MM.1S (cell line): ENCODE data around the gene P3H1.
"Not testable (repeated sequence)": the region's sequence is repeated elsewhere in the genome, so short reads cannot be mapped to it uniquely, and the experiment has no call there.

Source experiments
- DNase-seq: peaks from one replicate; pipeline ENCODE4 v3.0.0-alpha.2; 2015
- H2AFZ ChIP-seq: fragments of 300-600 bp; sonication (generic); 2 replicates; pipeline ENCODE4 v1.6.0; 2016; ENCODE audit warnings: antibody characterized with exemption, low read length
- H3F3A ChIP-seq: fragments of 300-600 bp; sonication (generic); 2 replicates; pipeline ENCODE4 v1.6.1; 2016; ENCODE audit warnings: mild to moderate bottlenecking, antibody characterized with exemption, low read length, moderate library complexity, mixed read lengths; ENCODE audit not compliant: insufficient read depth
- H3K27ac ChIP-seq: fragments of 300-600 bp; sonication (generic); 2 replicates; pipeline ENCODE4 v1.5.1; 2016; ENCODE audit warnings: mild to moderate bottlenecking, low read length
- H3K27me3 ChIP-seq: fragments of 300-600 bp; sonication (generic); replicated peaks from 2 replicates; pipeline ENCODE4 v1.6.0; 2016; ENCODE audit warnings: low read length; ENCODE audit not compliant: insufficient read depth
- H3K36me3 ChIP-seq: fragments of 300-600 bp; sonication (generic); replicated peaks from 2 replicates; pipeline ENCODE4 v1.6.1; 2016; ENCODE audit warnings: mild to moderate bottlenecking, low read length, mixed read lengths; ENCODE audit not compliant: insufficient read depth
- H3K4me1 ChIP-seq: fragments of 300-600 bp; sonication (generic); 2 replicates; pipeline ENCODE4 v1.6.1; 2016; ENCODE audit warnings: low read length, mixed read lengths
- H3K4me2 ChIP-seq: fragments of 300-600 bp; sonication (generic); 2 replicates; pipeline ENCODE4 v1.6.0; 2016; ENCODE audit warnings: low read depth, low read length
- H3K4me3 ChIP-seq: fragments of 300-600 bp; sonication (generic); 2 replicates; pipeline ENCODE4 v1.5.1; 2016; ENCODE audit warnings: low read length, mixed read lengths
- H3K79me2 ChIP-seq: fragments of 300-600 bp; sonication (generic); 2 replicates; pipeline ENCODE4 v1.6.1; 2016; ENCODE audit warnings: mixed run types, low read length, mixed read lengths
- H3K9ac ChIP-seq: fragments of 300-600 bp; sonication (generic); 2 replicates; pipeline ENCODE4 v1.6.1; 2016; ENCODE audit warnings: low read length, mixed read lengths
- H3K9me2 ChIP-seq: fragments of 300-600 bp; sonication (generic); replicated peaks from 2 replicates; pipeline ENCODE4 v1.6.1; 2016; ENCODE audit warnings: mild to moderate bottlenecking, low read length, mixed read lengths; ENCODE audit not compliant: insufficient read depth
- H3K9me3 ChIP-seq: fragments of 300-600 bp; sonication (generic); replicated peaks from 2 replicates; pipeline ENCODE4 v1.6.1; 2016; ENCODE audit warnings: mild to moderate bottlenecking, low read length, mixed read lengths; ENCODE audit not compliant: insufficient read depth
- H4K20me1 ChIP-seq: fragments of 300-600 bp; sonication (generic); 2 replicates; pipeline ENCODE4 v1.6.1; 2016; ENCODE audit warnings: mild to moderate bottlenecking, low read length, moderate library complexity, mixed read lengths; ENCODE audit not compliant: insufficient read depth
- CTCF ChIP-seq: fragments of 300-600 bp; sonication (generic); IDR thresholded peaks from 2 replicates; pipeline ENCODE4 v1.5.1; 2016; ENCODE audit warnings: antibody characterized with exemption, low read length, mixed read lengths
- EZH2 ChIP-seq: fragments of 300-600 bp; sonication (generic); optimal IDR thresholded peaks from 2 replicates; pipeline ENCODE3; 2017; ENCODE audit warnings: low read depth, mild to moderate bottlenecking, antibody characterized with exemption, low read length, mixed read lengths
- EZH2phosphoT487 ChIP-seq: fragments of 300-600 bp; sonication (generic); IDR thresholded peaks from 2 replicates; pipeline ENCODE4 v1.6.1; 2018; ENCODE audit warnings: antibody characterized with exemption, low read length

P3H1 gene

GRCh38 chr1:42732126-42732680, 34.6 kb downstream of the P3H1 start:
- H3K27me3 ChIP-seq, result no peaks in the 10 kb centered on the region
- no peaks in the 10 kb centered on the region for H3K9me3 ChIP-seq
- no peaks in the 10 kb centered on the region for H3K79me2 ChIP-seq
- H2AFZ ChIP-seq, result no peak overlapping the region
- no peaks in the 10 kb centered on the region for H3K4me1 ChIP-seq
- no peaks in the 10 kb centered on the region for H4K20me1 ChIP-seq
- H3K9ac ChIP-seq, result no peak overlapping the region
- H3K36me3 ChIP-seq, result no peaks in the 10 kb centered on the region
- H3K9me2 ChIP-seq, result no peaks in the 10 kb centered on the region
- H3K4me2 ChIP-seq, result no peak overlapping the region
- DNase-seq, result no peak
- no peak overlapping the region for H3K27ac ChIP-seq
- no peaks in the 10 kb centered on the region for H3F3A ChIP-seq
- TF ChIP-seq EZH2phosphoT487, result no peak
- no peak for TF ChIP-seq CTCF
- TF ChIP-seq EZH2, result no peak
- no peak overlapping the region for H3K4me3 ChIP-seq

DNA sequence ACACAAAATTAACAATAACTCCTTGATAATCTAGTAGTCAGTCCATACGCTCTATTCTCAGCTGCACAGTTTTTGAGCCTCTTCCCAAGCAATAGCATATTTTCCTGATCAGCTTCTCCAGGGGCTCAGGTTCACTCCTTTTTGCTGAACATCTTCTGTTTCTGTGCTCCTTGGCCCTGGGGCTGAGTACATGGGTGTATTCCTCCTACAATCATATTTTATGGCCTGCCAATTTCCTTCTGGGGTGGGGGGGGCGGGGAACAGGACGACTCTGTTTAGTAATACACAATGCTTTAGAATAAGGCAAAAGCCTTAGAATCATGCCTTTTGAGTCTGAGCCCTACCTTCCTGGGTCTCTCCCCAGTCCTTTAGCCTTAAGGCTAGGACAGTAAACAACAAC, 35.2 kb downstream of the P3H1 start:
- no peak overlapping the region for H2AFZ ChIP-seq
- no peaks in the 10 kb centered on the region for H4K20me1 ChIP-seq
- H3K36me3 ChIP-seq, result no peaks in the 10 kb centered on the region
- no peaks in the 10 kb centered on the region for H3K79me2 ChIP-seq
- H3K27ac ChIP-seq, result no peak overlapping the region
- H3K27me3 ChIP-seq, result no peaks in the 10 kb centered on the region
- H3K9ac ChIP-seq, result no peak overlapping the region
- H3K4me3 ChIP-seq, result no peak overlapping the region
- no peaks in the 10 kb centered on the region for H3K9me2 ChIP-seq
- TF ChIP-seq CTCF, result no peak
- no peak for TF ChIP-seq EZH2phosphoT487
- H3K4me1 ChIP-seq, result no peaks in the 10 kb centered on the region
- no peak for DNase-seq
- H3F3A ChIP-seq, result no peaks in the 10 kb centered on the region
- no peak overlapping the region for H3K4me2 ChIP-seq
- H3K9me3 ChIP-seq, result no peaks in the 10 kb centered on the region

- H3K4me1 ChIP-seq, result no peaks in the 10 kb centered on the region
- H3K27ac ChIP-seq, result no peak overlapping the region
- no peaks in the 10 kb centered on the region for H3F3A ChIP-seq
- no peaks in the 10 kb centered on the region for H3K9me3 ChIP-seq
- H3K9ac ChIP-seq, result no peak overlapping the region
- H3K9me2 ChIP-seq, result no peaks in the 10 kb centered on the region
- H3K4me3 ChIP-seq, result no peak overlapping the region
- TF ChIP-seq EZH2phosphoT487, result no peak
- no peaks in the 10 kb centered on the region for H3K79me2 ChIP-seq
- H2AFZ ChIP-seq, result no peak overlapping the region
- H3K4me2 ChIP-seq, result no peak overlapping the region
- H3K27me3 ChIP-seq, result no peaks in the 10 kb centered on the region
- H3K36me3 ChIP-seq, result no peaks in the 10 kb centered on the region
- DNase-seq, result no peak
- no peaks in the 10 kb centered on the region for H4K20me1 ChIP-seq
These were observed 35.8 kb downstream of the P3H1 start for GRCh38 chr1:42730988-42731387.

DNA sequence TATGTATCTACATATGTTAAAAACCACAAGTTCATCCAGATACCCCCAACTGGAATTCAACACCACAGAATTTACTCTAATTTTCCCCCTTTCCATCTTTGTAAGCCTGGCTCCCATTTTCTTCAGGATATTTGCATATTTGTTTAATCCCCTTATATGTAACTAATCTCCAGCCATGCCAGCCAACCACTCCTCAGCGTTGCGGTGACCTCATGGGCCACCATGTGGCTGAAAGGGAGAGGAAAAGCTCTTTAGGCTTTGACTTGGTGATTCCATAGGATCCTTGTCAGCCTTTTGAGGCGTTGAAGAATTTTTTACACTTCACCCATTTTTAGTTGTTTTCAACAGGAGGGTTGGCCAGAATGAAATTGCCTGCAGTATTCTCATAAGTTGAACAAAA, 36.8 kb downstream of the P3H1 start:
- no peaks in the 10 kb centered on the region for H3K79me2 ChIP-seq
- DNase-seq, result no peak
- no peak for TF ChIP-seq EZH2phosphoT487
- no peak for TF ChIP-seq CTCF
- TF ChIP-seq EZH2, result no peak
- H3K9ac ChIP-seq, result no peak overlapping the region
- H4K20me1 ChIP-seq, result no peaks in the 10 kb centered on the region
- H3K27ac ChIP-seq, result no peak overlapping the region
- H3K4me1 ChIP-seq, result no peaks in the 10 kb centered on the region
- H3K9me3 ChIP-seq, result no peaks in the 10 kb centered on the region
- H3K27me3 ChIP-seq, result no peaks in the 10 kb centered on the region
- no peak overlapping the region for H3K4me2 ChIP-seq
- no peak overlapping the region for H2AFZ ChIP-seq
- no peaks in the 10 kb centered on the region for H3K9me2 ChIP-seq
- H3K4me3 ChIP-seq, result no peak overlapping the region
- H3F3A ChIP-seq, result no peaks in the 10 kb centered on the region
- no peaks in the 10 kb centered on the region for H3K36me3 ChIP-seq

GRCh38 chr1:42725820-42726219, 41.0 kb downstream of the P3H1 start:
- not testable (repeated sequence) for H3K4me2 ChIP-seq, H3F3A ChIP-seq, H4K20me1 ChIP-seq, H3K9ac ChIP-seq, DNase-seq, H3K27me3 ChIP-seq, H3K9me3 ChIP-seq, H3K27ac ChIP-seq, H3K4me1 ChIP-seq, H2AFZ ChIP-seq, H3K79me2 ChIP-seq, H3K9me2 ChIP-seq, H3K36me3 ChIP-seq, H3K4me3 ChIP-seq
